Thyroid gland (tissue), 4 donors: ENCODE data around the gene SECTM1. TPM values are rescaled to one million over a fixed set of nuclear protein-coding genes. Genes with fewer than 3 reads are reported as not detected.

Source experiments
- DNase-seq, 2 donors: peaks; one replicate each; pipeline ENCODE4 v3.0.0-alpha.2; 2019
- H3K27ac ChIP-seq, 3 donors: fragments of 200-600 bp; sonication (generic); 1 replicate in 2 of 3; 2 replicates in 1 of 3; pipeline ENCODE4 v1.5.1; 2016 to 2019; ENCODE audit warnings: mild to moderate bottlenecking in 1 of 3, moderate library complexity in 1 of 3
- H3K27me3 ChIP-seq: fragments of 200-600 bp; sonication (generic); one replicate; pipeline ENCODE4 v1.5.1; 2019
- H3K36me3 ChIP-seq, 2 donors: fragments of 200-600 bp; sonication (generic); one replicate each; pipeline ENCODE4 v1.5.1; 2016 to 2019
- H3K4me1 ChIP-seq, 2 donors: fragments of 200-600 bp; sonication (generic); one replicate each; pipeline ENCODE4 v1.5.1; 2017 to 2019
- H3K4me3 ChIP-seq, 3 donors: fragments of 200-600 bp; sonication (generic); replicated peaks in 1 of 3; 1 replicate in 2 of 3; 2 replicates in 1 of 3; pipeline ENCODE4 v1.5.1; 2016; ENCODE audit warnings: mild to moderate bottlenecking in 1 of 3
- H3K9me3 ChIP-seq: fragments of 200-600 bp; sonication (generic); one replicate; pipeline ENCODE4 v1.5.1; 2017
- CTCF ChIP-seq, 6 experiments: fragments of 200-600 bp in 3 of 6; fragments of 450-650 bp in 3 of 6; sonication (generic) in 3 of 6; IDR thresholded peaks; one replicate each; pipeline ENCODE4 v1.5.1; 2016 to 2019; ENCODE audit warnings: antibody characterized with exemption in 6 of 6, mild to moderate bottlenecking in 2 of 6, inconsistent platforms in 1 of 6, moderate library complexity in 1 of 6
- POLR2A ChIP-seq, 2 donors: fragments of 450-650 bp; IDR thresholded peaks; one replicate each; pipeline ENCODE4 v1.6.1; 2017; ENCODE audit warnings: antibody characterized with exemption in 2 of 2, mild to moderate bottlenecking in 2 of 2, moderate library complexity in 1 of 2
- WGBS, 2 donors: methylation state at CpG; one replicate each; pipeline ENCODE4 v1.1.5; 2017; 5-methylcytosine and 5-hydroxymethylcytosine counted together
- intact Hi-C: fragments of 100-400 bp; cut with DNase I; formaldehyde crosslinking; loops from one replicate; pipeline ENCODE4 v1.15.1; 2023
- total RNA-seq, 4 donors: library from RNA; depleted of rRNA; stranded (reverse); fragments of >200 nt; gene quantifications; one replicate each; pipeline ENCODE4 v1.2.3, GENCODE V29; 2016

Gene SECTM1
- total RNA-seq, 4 donors from 2014 or later, result 4.1 to 15.3 (median 5.1) TPM

GRCh38 chr17:82328141-82328993 is 5.2 kb downstream of the SECTM1 start:
- DNase-seq, result no peak
- no peak overlapping the region for H3K4me3 ChIP-seq
- TF ChIP-seq POLR2A (IDR thresholded peaks at IDR 0.05) (no peak), CTCF (IDR thresholded peaks at IDR 0.05) (no peak)
- H3K4me1 ChIP-seq, result peaks cover 12 to 19% of the 10 kb centered on the region in 2 donors
- H3K27me3 ChIP-seq, result no peaks in the 10 kb centered on the region
- H3K27ac ChIP-seq, result no peak overlapping the region
- no peaks in the 10 kb centered on the region for H3K36me3 ChIP-seq
- WGBS, 2 donors, result 77 to 91% methylated on average over 13 to 22 of the region's 28 CpGs
- intact Hi-C loops, result no loop called here
- no peaks in the 10 kb centered on the region for H3K9me3 ChIP-seq

- no peak overlapping the region for H3K27ac ChIP-seq
- H3K36me3 ChIP-seq, result no peaks in the 10 kb centered on the region
- H3K4me1 ChIP-seq, result peaks cover 6 to 13% of the 10 kb centered on the region in 2 donors
- 78% methylated on average over 14 to 16 of the region's 16 CpGs for WGBS, 2 donors
- no peak for TF ChIP-seq CTCF (IDR thresholded peaks at IDR 0.05)
- no peak for TF ChIP-seq POLR2A (IDR thresholded peaks at IDR 0.05)
- H3K27me3 ChIP-seq, result no peaks in the 10 kb centered on the region
- intact Hi-C loops, result no loop called here
- no peak overlapping the region for H3K4me3 ChIP-seq
- no peaks in the 10 kb centered on the region for H3K9me3 ChIP-seq
- no peak for DNase-seq
Observed at GRCh38 chr17:82327757-82328140, 5.8 kb downstream of the SECTM1 start.

GRCh38 chr17:82327289-82327688 is 6.3 kb downstream of the SECTM1 start:
- DNase-seq, result no peak
- Histone ChIP-seq H3K27ac (no peak overlapping the region), H3K4me3 (no peak overlapping the region), H3K27me3 (no peaks in the 10 kb centered on the region), H3K36me3 (no peaks in the 10 kb centered on the region), H3K4me1 (peaks cover 4 to 9% of the 10 kb centered on the region in 2 donors), H3K9me3 (no peaks in the 10 kb centered on the region)
- intact Hi-C loops, result no loop called here
- no peak for TF ChIP-seq POLR2A (IDR thresholded peaks at IDR 0.05)
- no peak for TF ChIP-seq CTCF (IDR thresholded peaks at IDR 0.05)
- 81 to 83% methylated on average over 8 to 15 of the region's 15 CpGs for WGBS, 2 donors

GRCh38 chr17:82325286-82326180 is 8.0 kb downstream of the SECTM1 start:
- Histone ChIP-seq H3K36me3 (no peaks in the 10 kb centered on the region), H3K27me3 (no peaks in the 10 kb centered on the region), H3K4me3 (no peak overlapping the region), H3K27ac (no peak overlapping the region), H3K9me3 (no peaks in the 10 kb centered on the region), H3K4me1 (peaks cover 3 to 12% of the 10 kb centered on the region in 2 donors)
- 90 to 92% methylated on average over 21 to 23 of the region's 30 CpGs for WGBS, 2 donors
- intact Hi-C loops, result no loop called here
- TF ChIP-seq CTCF (IDR thresholded peaks at IDR 0.05) (no peak), POLR2A (IDR thresholded peaks at IDR 0.05) (no peak)
- no peak for DNase-seq
